ENCODE results near the gene NECTIN3.

DNA sequence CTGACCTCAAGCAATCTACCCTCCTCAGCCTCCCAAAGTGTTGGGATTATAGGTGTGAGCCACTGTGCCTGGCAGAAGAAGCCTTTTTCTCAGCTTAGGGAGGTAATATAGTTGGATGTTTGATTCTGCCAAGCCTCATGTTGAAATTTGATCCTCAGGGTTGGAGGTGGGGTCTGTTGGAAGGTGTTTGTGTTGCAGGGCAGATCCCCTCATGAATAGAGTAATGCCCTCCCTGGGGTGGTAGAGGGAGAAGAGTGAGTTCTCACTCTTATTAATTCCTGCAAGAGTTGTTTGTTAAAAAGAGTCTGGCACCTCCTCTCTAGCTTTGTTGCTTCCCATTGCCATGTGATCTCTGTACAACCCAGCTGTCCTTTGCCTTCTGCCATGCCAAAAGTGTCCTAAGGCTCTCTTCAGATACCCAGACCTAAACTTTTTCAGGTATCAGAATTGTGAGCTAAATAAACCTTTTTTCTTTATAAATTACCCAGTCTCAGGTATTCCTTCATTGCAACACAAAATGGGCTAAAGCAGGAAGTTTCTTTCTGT, 16.4 kb downstream of the NECTIN3 start:
- TF ChIP-seq, protein P1, sequence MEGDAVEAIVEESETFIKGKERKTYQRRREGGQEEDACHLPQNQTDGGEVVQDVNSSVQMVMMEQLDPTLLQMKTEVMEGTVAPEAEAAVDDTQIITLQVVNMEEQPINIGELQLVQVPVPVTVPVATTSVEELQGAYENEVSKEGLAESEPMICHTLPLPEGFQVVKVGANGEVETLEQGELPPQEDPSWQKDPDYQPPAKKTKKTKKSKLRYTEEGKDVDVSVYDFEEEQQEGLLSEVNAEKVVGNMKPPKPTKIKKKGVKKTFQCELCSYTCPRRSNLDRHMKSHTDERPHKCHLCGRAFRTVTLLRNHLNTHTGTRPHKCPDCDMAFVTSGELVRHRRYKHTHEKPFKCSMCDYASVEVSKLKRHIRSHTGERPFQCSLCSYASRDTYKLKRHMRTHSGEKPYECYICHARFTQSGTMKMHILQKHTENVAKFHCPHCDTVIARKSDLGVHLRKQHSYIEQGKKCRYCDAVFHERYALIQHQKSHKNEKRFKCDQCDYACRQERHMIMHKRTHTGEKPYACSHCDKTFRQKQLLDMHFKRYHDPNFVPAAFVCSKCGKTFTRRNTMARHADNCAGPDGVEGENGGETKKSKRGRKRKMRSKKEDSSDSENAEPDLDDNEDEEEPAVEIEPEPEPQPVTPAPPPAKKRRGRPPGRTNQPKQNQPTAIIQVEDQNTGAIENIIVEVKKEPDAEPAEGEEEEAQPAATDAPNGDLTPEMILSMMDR (conservative IDR thresholded peaks at IDR 0.05; ENCODE audit: low read depth, low read length) = no peak
- no peak for TF ChIP-seq RAD21 (IDR thresholded peaks at IDR 0.05; ENCODE audit: low read length)
- no peak for TF ChIP-seq RFX5 (IDR thresholded peaks at IDR 0.05; ENCODE audit: low read depth, low read length)
- no peak for TF ChIP-seq POLR2A (IDR thresholded peaks at IDR 0.05; ENCODE audit: low read depth, low read length)
- TF ChIP-seq CHD1 (IDR thresholded peaks at IDR 0.05; ENCODE audit: low read depth, low read length) = no peak
- no peak for TF ChIP-seq SMC3 (IDR thresholded peaks at IDR 0.05; ENCODE audit: low read depth, low read length)
- no peak for TF ChIP-seq NFE2L2 (IDR thresholded peaks at IDR 0.05; ENCODE audit: low read depth, low read length)

All from IMR-90 (cell line).